ENCODE results near the gene CAMSAP1. TPM values are rescaled to one million over a fixed set of nuclear protein-coding genes. Genes with fewer than 3 reads are reported as not detected.

The CAMSAP1 gene
- total RNA-seq, 1 experiment from 2014 or later, result 52.7 TPM

GRCh38 chr9:135920973-135921585 is 13.7 kb upstream of the CAMSAP1 start:
- Mint-ChIP-seq H3K4me3 (no peak overlapping the region), H3K27me3 (ENCODE audit: low read depth) (peaks cover 33% of the 10 kb centered on the region), H3K36me3 (ENCODE audit: insufficient read depth in 1 of 3, low read depth in 3 of 3) (peaks cover 33 to 44% (median 43%) of the 10 kb centered on the region in 3 experiments), H3K9me3 (peaks cover 34 to 39% of the 10 kb centered on the region in 2 experiments), H3K4me1 (peaks cover 0 to 10% of the 10 kb centered on the region in 2 experiments; a peak in 3 of 4 replicates), H3K27ac (peak overlapping the region in 2 of 3 experiments; percentile 44 to 55; a peak in 2 of 7 replicates)
- Histone ChIP-seq H3K23ac (ENCODE audit: insufficient read length, low read depth, low read length) (no peak overlapping the region), H3K27ac (ENCODE audit: insufficient read length, low read depth, low read length) (no peak overlapping the region), H4K5ac (ENCODE audit: insufficient read length, low read depth, low read length) (no peak overlapping the region), H3K27me3 (ENCODE audit: insufficient read depth, low read length) (no peaks in the 10 kb centered on the region), H3K9ac (ENCODE audit: extremely low read depth, insufficient read length, low read length) (no peak overlapping the region), H3K56ac (ENCODE audit: insufficient read length, low read depth, low read length) (no peak overlapping the region), H2AK5ac (ENCODE audit: insufficient read length, low read length) (no peak overlapping the region), H3K79me2 (ENCODE audit: insufficient read depth, low read length) (no peaks in the 10 kb centered on the region), H2BK5ac (ENCODE audit: insufficient read length, low read length) (no peak overlapping the region), H4K91ac (ENCODE audit: insufficient read length, low read depth, low read length) (no peak overlapping the region), H3K4me2 (ENCODE audit: insufficient read depth, insufficient read length, low read length) (no peak overlapping the region), H3K14ac (ENCODE audit: insufficient read depth, low read length) (no peak overlapping the region; the same call in 1 of the 2 replicates), H3K23me2 (ENCODE audit: insufficient read length, low read depth, low read length, poor library complexity, severe bottlenecking) (no peaks in the 10 kb centered on the region), H2AFZ (ENCODE audit: low read length) (no peak overlapping the region), H4K20me1 (ENCODE audit: control insufficient read depth, insufficient read depth, insufficient read length) (no peaks in the 10 kb centered on the region), H3K4ac (ENCODE audit: low read depth, low read length) (no peak overlapping the region), H3K18ac (ENCODE audit: insufficient read length, low read depth, low read length) (no peak overlapping the region), H4K8ac (replicated peaks; ENCODE audit: insufficient read length, low read depth, low read length) (no peak overlapping the region), H2BK15ac (ENCODE audit: low read depth, low read length) (no peak overlapping the region), H2BK12ac (ENCODE audit: insufficient read length, low read depth, low read length) (no peak overlapping the region), H3K9me3 (ENCODE audit: control insufficient read depth, low read depth, low read length) (peaks cover 18% of the 10 kb centered on the region), H3T11ph (ENCODE audit: low read length) (no peak overlapping the region), H3K79me1 (ENCODE audit: insufficient read depth, low read depth, low read length, poor library complexity, severe bottlenecking) (no peaks in the 10 kb centered on the region), H2BK120ac (ENCODE audit: low read depth, low read length, poor library complexity, severe bottlenecking) (no peak overlapping the region), H2BK20ac (ENCODE audit: low read depth, low read length, poor library complexity, severe bottlenecking) (no peak overlapping the region), H3K4me1 (ENCODE audit: insufficient read depth, low read length) (no peaks in the 10 kb centered on the region)
- TF ChIP-seq, protein P1, sequence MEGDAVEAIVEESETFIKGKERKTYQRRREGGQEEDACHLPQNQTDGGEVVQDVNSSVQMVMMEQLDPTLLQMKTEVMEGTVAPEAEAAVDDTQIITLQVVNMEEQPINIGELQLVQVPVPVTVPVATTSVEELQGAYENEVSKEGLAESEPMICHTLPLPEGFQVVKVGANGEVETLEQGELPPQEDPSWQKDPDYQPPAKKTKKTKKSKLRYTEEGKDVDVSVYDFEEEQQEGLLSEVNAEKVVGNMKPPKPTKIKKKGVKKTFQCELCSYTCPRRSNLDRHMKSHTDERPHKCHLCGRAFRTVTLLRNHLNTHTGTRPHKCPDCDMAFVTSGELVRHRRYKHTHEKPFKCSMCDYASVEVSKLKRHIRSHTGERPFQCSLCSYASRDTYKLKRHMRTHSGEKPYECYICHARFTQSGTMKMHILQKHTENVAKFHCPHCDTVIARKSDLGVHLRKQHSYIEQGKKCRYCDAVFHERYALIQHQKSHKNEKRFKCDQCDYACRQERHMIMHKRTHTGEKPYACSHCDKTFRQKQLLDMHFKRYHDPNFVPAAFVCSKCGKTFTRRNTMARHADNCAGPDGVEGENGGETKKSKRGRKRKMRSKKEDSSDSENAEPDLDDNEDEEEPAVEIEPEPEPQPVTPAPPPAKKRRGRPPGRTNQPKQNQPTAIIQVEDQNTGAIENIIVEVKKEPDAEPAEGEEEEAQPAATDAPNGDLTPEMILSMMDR (conservative IDR thresholded peaks at IDR 0.05), result no peak
- DNase-seq, result no peak
- no CpG with 5 or more reads among the region's 24 CpGs for WGBS (ENCODE audit: extremely low coverage, insufficient read length, low lambda C conversion rate)

Data from H9 (cell line).